ENCODE measurements around the gene NPAS3. TPM values are rescaled to one million over a fixed set of nuclear protein-coding genes. Genes with fewer than 3 reads are reported as not detected.

NPAS3 gene
- total RNA-seq, 4 donors from 2014 or later, result 4.0 to 12.2 (median 5.6) TPM

DNA sequence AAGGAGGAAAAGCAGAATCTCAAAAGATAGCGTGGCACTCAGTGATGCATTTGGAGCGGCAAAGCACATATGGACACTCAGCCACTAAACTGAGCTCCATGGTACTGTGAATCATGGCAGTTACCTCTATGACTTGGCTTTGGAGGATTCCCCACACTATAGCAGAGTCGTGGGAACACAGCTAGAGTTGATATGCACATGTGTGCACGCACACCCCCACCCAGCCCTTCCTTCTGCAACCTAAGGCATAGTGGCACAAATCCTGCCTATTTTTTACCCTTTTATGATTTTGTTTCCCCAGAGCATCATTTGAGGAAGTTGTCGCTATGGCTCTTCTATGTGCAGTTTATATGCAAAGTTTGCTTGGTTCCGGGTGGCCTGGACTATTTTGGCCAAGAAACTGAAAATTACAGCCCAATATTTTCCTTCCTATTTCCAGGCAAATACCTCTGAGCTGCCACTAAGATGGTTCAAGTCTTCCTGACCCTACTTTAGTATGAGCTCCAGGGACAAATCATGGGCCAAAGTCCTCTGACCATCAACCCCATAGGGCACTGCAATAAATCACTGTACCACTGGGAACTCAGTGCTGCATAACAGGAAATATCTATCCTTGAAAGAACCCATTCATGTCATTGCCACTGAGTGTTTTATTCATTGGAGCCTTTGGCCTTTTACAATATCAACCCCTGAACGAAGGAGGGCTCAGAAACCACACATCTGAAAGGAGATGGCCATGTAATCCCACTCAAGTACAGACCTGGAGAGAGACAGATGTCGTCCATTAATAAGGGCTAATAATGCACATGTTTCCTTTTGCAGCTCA is 834.7 kb downstream of the NPAS3 start:
- H3K4me3 ChIP-seq (replicated peaks in 1 of 3), result no peak overlapping the region
- intact Hi-C loops (cut with DNase I), result no loop called here
- H3K9me3 ChIP-seq, result no peaks in the 10 kb centered on the region
- H3K27ac ChIP-seq, result no peak overlapping the region
- H3K27me3 ChIP-seq, result no peaks in the 10 kb centered on the region
- H3K4me1 ChIP-seq, result no peaks in the 10 kb centered on the region
- TF ChIP-seq, protein P1, sequence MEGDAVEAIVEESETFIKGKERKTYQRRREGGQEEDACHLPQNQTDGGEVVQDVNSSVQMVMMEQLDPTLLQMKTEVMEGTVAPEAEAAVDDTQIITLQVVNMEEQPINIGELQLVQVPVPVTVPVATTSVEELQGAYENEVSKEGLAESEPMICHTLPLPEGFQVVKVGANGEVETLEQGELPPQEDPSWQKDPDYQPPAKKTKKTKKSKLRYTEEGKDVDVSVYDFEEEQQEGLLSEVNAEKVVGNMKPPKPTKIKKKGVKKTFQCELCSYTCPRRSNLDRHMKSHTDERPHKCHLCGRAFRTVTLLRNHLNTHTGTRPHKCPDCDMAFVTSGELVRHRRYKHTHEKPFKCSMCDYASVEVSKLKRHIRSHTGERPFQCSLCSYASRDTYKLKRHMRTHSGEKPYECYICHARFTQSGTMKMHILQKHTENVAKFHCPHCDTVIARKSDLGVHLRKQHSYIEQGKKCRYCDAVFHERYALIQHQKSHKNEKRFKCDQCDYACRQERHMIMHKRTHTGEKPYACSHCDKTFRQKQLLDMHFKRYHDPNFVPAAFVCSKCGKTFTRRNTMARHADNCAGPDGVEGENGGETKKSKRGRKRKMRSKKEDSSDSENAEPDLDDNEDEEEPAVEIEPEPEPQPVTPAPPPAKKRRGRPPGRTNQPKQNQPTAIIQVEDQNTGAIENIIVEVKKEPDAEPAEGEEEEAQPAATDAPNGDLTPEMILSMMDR (IDR thresholded peaks at IDR 0.05), result no peak
- no peak for TF ChIP-seq POLR2A (IDR thresholded peaks at IDR 0.05)
- 91 to 92% methylated on average over 8 of the region's 8 CpGs for WGBS, 2 donors
- H3K36me3 ChIP-seq, result no peaks in the 10 kb centered on the region
- DNase-seq, result no peak

DNA sequence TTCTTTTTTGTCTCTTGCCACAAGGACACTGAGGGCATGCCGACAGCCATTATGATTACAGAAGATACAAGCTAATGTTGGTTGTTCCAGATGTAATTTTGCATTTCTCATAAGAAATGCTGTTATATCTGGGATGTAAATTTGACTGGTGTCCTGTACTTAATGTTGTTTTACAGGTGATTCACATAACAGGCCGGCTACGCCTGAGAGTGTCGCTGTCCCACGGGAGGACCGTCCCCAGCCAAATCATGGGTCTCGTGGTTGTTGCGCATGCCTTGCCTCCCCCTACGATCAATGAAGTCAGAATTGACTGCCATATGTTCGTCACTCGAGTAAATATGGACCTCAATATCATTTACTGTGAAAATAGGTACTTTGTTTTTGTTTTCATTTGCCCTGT is 835.5 kb downstream of the NPAS3 start:
- H3K9me3 ChIP-seq, result no peaks in the 10 kb centered on the region
- H3K36me3 ChIP-seq, result no peaks in the 10 kb centered on the region
- DNase-seq, result no peak
- TF ChIP-seq POLR2A (IDR thresholded peaks at IDR 0.05), result no peak
- TF ChIP-seq, protein P1 (IDR thresholded peaks at IDR 0.05), result no peak
- intact Hi-C loops (cut with DNase I), result no loop called here
- no peak overlapping the region for H3K4me3 ChIP-seq (replicated peaks in 1 of 3)
- H3K4me1 ChIP-seq, result no peaks in the 10 kb centered on the region
- no peaks in the 10 kb centered on the region for H3K27me3 ChIP-seq
- H3K27ac ChIP-seq, result no peak overlapping the region
- 96 to 97% methylated on average over 11 of the region's 11 CpGs for WGBS, 2 donors

DNA sequence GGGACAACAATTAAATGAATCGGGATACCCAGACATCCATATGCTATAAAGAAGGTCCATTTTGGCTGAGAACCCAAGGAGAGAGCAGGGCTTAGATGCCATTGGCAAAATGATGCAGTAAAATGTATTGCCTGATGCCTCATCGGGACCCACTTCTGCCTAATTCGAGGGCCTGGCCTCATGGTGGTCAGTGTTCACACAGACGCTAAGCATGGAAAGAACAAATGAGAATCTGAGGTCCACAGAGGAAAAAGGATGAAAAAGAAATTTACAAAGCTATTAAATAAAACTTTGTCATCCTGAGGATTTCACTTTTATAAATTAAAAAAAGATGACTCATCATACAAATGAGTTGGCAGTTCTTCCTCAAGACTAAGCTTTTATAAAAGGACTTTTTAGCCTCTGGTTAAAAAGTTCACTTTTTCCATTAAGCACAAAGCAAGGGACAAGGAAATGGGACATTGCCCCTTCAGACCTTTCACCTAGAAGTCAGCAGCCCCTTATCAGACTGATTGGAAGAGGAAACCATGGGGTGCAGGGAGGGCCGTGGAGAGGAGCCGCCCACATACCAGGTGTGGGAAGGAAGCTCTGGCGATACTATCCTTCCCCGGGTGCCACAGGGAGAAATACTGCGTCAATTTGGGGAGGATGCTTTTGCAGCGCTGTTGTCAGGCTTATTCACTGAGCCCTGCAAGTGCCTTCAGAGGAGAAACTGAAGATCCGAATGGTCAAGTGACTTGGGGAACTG is 836.2 kb downstream of the NPAS3 start:
- Histone ChIP-seq H3K4me3 (replicated peaks in 1 of 3) (no peak overlapping the region), H3K36me3 (no peaks in the 10 kb centered on the region), H3K27ac (no peak overlapping the region), H3K27me3 (no peaks in the 10 kb centered on the region), H3K9me3 (no peaks in the 10 kb centered on the region), H3K4me1 (no peaks in the 10 kb centered on the region)
- WGBS, 2 donors, result 87 to 92% methylated on average over 11 of the region's 11 CpGs
- TF ChIP-seq POLR2A (IDR thresholded peaks at IDR 0.05), result no peak
- TF ChIP-seq, protein P1 (IDR thresholded peaks at IDR 0.05), result no peak
- intact Hi-C loops (cut with DNase I), result no loop called here
- no peak for DNase-seq

DNA sequence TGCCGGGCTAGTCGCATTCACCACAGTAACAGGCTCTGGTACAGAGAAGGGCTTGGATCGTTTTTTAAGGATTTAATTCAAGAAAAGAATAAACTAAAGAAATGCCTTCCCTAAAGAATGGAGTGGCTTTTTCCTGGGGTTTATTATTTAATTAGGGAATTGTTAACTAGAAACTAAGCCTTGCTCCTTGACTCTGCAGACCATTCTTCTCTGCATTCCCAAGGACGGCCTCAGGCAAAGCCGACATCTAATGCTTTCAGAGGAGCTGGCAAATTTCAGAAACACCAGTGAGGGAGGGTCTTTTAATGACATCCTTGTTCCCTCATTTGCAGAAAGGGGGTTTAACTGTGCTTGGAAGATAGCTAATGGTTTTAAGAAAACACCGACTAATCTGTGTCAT is 838.2 kb downstream of the NPAS3 start:
- DNase-seq, result no peak
- Histone ChIP-seq H3K4me1 (no peaks in the 10 kb centered on the region), H3K27ac (no peak overlapping the region), H3K27me3 (no peaks in the 10 kb centered on the region), H3K4me3 (replicated peaks in 1 of 3) (no peak overlapping the region), H3K9me3 (no peaks in the 10 kb centered on the region), H3K36me3 (no peaks in the 10 kb centered on the region)
- intact Hi-C loops (cut with DNase I), result no loop called here
- TF ChIP-seq, protein P1 (IDR thresholded peaks at IDR 0.05), result no peak
- no peak for TF ChIP-seq POLR2A (IDR thresholded peaks at IDR 0.05)
- WGBS, 2 donors, result 93 to 94% methylated on average over 6 of the region's 6 CpGs

DNA sequence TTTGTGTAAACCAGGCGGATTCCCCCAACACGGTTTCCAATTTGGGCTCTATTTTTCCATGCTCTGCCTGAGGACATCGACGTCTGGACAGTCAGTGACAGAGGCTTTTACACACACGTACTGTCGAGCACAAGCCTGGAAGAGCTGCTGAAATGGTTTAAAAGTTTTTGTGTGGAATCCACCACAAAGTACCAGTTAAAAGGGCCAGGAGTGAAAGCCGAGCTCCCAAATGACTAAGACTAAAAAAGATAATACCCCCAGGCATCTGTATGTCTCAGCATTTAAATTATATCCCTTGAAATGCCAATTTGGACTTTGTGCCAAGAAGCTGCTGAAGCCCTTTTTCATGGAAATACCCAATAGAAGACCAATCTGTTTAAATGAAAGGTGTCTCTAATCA is 839.0 kb downstream of the NPAS3 start:
- no peaks in the 10 kb centered on the region for H3K9me3 ChIP-seq
- H3K4me3 ChIP-seq (replicated peaks in 1 of 3), result no peak overlapping the region
- no peaks in the 10 kb centered on the region for H3K4me1 ChIP-seq
- WGBS, 2 donors, result 83 to 90% methylated on average over 7 of the region's 7 CpGs
- H3K27me3 ChIP-seq, result no peaks in the 10 kb centered on the region
- no peaks in the 10 kb centered on the region for H3K36me3 ChIP-seq
- H3K27ac ChIP-seq, result no peak overlapping the region
- TF ChIP-seq, protein P1 (IDR thresholded peaks at IDR 0.05), result no peak
- no peak for TF ChIP-seq POLR2A (IDR thresholded peaks at IDR 0.05)
- DNase-seq, result no peak
- intact Hi-C loops (cut with DNase I), result no loop called here
